Measurements from ENCODE around the gene CD109.
"Not testable (repeated sequence)": the region's sequence is repeated elsewhere in the genome, so short reads cannot be mapped to it uniquely, and the experiment has no call there.

CD109 gene

GRCh38 chr6:73679009-73679408 is 17.0 kb upstream of the CD109 start:
- Histone ChIP-seq H3K4me2 (ENCODE audit: low read length) (no peak overlapping the region), H2BK5ac (ENCODE audit: low read length) (no peak overlapping the region), H3K79me1 (ENCODE audit: low read length) (no peaks in the 10 kb centered on the region), H3K56ac (ENCODE audit: low read length) (no peak overlapping the region), H2AK5ac (ENCODE audit: low read length) (no peak overlapping the region), H3K4me3 (ENCODE audit: low read length) (no peak overlapping the region), H4K5ac (ENCODE audit: low read length) (no peak overlapping the region), H4K8ac (ENCODE audit: low read depth, low read length) (no peak overlapping the region), H3K4ac (ENCODE audit: low read depth, low read length) (no peak overlapping the region), H3K18ac (ENCODE audit: low read length) (no peak overlapping the region), H3K9ac (ENCODE audit: low read length) (no peak overlapping the region), H3K79me2 (ENCODE audit: control insufficient read depth, insufficient read depth, low read length) (no peaks in the 10 kb centered on the region), H2BK120ac (ENCODE audit: low read depth, low read length) (no peak overlapping the region), H3K4me1 (ENCODE audit: control insufficient read depth, low read depth, low read length) (no peaks in the 10 kb centered on the region), H3K23ac (ENCODE audit: low read length) (no peak overlapping the region), H3K36me3 (ENCODE audit: control insufficient read depth, insufficient read depth, low read length) (no peaks in the 10 kb centered on the region), H2BK15ac (replicated peaks; ENCODE audit: low read depth) (no peak overlapping the region), H3K27me3 (ENCODE audit: insufficient read depth, low read length, poor library complexity) (no peaks in the 10 kb centered on the region), H3K27ac (ENCODE audit: low read depth, low read length) (no peak overlapping the region)
- no peak for DNase-seq
- WGBS (ENCODE audit: extremely low coverage, insufficient coverage, low lambda C conversion rate), result no CpG with 5 or more reads among the region's 3 CpGs

DNA sequence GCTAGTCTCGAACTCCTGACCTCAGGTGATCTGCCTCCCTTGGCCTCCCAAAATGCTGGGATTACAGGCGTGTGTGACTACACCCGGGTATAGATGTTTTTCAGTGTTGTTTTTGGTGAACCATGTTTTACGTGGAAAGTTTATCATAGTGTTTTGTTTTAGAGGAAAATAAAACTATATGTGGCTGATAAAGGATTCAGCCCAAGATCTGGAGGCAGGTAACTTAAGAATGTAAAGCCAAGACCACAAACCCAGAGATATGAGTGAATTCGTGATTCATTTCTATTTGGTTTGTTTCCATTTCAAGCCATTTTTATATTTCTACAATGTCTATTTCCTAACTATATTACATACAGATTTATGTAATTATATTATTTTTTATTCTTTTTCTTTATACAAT is 16.2 kb upstream of the CD109 start:
- H3K27ac ChIP-seq (ENCODE audit: low read depth, low read length); H3K4me3 ChIP-seq (ENCODE audit: low read length); H3K27me3 ChIP-seq (ENCODE audit: insufficient read depth, low read length, poor library complexity); H3K56ac ChIP-seq (ENCODE audit: low read length); H2BK15ac ChIP-seq (replicated peaks; ENCODE audit: low read depth); DNase-seq; H4K8ac ChIP-seq (ENCODE audit: low read depth, low read length); H3K79me1 ChIP-seq (ENCODE audit: low read length); H2BK5ac ChIP-seq (ENCODE audit: low read length); H3K18ac ChIP-seq (ENCODE audit: low read length); H2BK120ac ChIP-seq (ENCODE audit: low read depth, low read length); H3K79me2 ChIP-seq (ENCODE audit: control insufficient read depth, insufficient read depth, low read length); H4K5ac ChIP-seq (ENCODE audit: low read length); H3K4me2 ChIP-seq (ENCODE audit: low read length); H2AK5ac ChIP-seq (ENCODE audit: low read length); H3K9ac ChIP-seq (ENCODE audit: low read length); H3K4me1 ChIP-seq (ENCODE audit: control insufficient read depth, low read depth, low read length); H3K36me3 ChIP-seq (ENCODE audit: control insufficient read depth, insufficient read depth, low read length); H3K23ac ChIP-seq (ENCODE audit: low read length); H3K4ac ChIP-seq (ENCODE audit: low read depth, low read length): not testable (repeated sequence)
- no CpG with 5 or more reads among the region's 5 CpGs for WGBS (ENCODE audit: extremely low coverage, insufficient coverage, low lambda C conversion rate)

- H3K4me3 ChIP-seq (ENCODE audit: low read length), result no peak overlapping the region
- H3K4ac ChIP-seq (ENCODE audit: low read depth, low read length), result no peak overlapping the region
- H3K27me3 ChIP-seq (ENCODE audit: insufficient read depth, low read length, poor library complexity), result no peaks in the 10 kb centered on the region
- DNase-seq, result no peak
- no peaks in the 10 kb centered on the region for H3K79me1 ChIP-seq (ENCODE audit: low read length)
- no CpG with 5 or more reads among the region's 5 CpGs for WGBS (ENCODE audit: extremely low coverage, insufficient coverage, low lambda C conversion rate)
- H2AK5ac ChIP-seq (ENCODE audit: low read length), result no peak overlapping the region
- no peak overlapping the region for H2BK15ac ChIP-seq (replicated peaks; ENCODE audit: low read depth)
- H4K8ac ChIP-seq (ENCODE audit: low read depth, low read length), result no peak overlapping the region
- H3K27ac ChIP-seq (ENCODE audit: low read depth, low read length), result no peak overlapping the region
- H3K4me2 ChIP-seq (ENCODE audit: low read length), result no peak overlapping the region
- H3K56ac ChIP-seq (ENCODE audit: low read length), result no peak overlapping the region
- no peaks in the 10 kb centered on the region for H3K36me3 ChIP-seq (ENCODE audit: control insufficient read depth, insufficient read depth, low read length)
- no peaks in the 10 kb centered on the region for H3K79me2 ChIP-seq (ENCODE audit: control insufficient read depth, insufficient read depth, low read length)
- H3K4me1 ChIP-seq (ENCODE audit: control insufficient read depth, low read depth, low read length), result no peaks in the 10 kb centered on the region
- no peak overlapping the region for H3K18ac ChIP-seq (ENCODE audit: low read length)
- no peak overlapping the region for H3K23ac ChIP-seq (ENCODE audit: low read length)
- no peak overlapping the region for H2BK120ac ChIP-seq (ENCODE audit: low read depth, low read length)
- H3K9ac ChIP-seq (ENCODE audit: low read length), result no peak overlapping the region
- H4K5ac ChIP-seq (ENCODE audit: low read length), result no peak overlapping the region
- H2BK5ac ChIP-seq (ENCODE audit: low read length), result no peak overlapping the region
Observed at GRCh38 chr6:73680289-73680918, 15.6 kb upstream of the CD109 start.

DNA sequence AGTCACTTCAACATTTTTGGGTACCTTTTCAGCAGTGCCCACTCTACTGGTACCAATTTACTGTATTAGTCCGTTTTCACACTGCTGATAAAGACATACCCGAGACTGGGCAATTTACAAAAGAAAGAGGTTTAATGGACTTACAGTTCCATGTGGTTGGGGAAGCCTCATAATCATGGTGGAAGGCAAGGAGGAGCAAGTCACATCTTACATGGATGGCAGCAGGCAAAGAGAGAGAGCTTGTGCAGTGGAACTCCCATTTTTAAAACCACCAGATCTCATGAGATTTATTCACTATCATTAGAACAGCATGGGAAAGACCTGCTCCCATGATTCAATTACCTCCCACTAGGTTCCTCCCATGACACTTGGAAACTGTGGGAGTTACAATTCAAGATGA is 12.4 kb upstream of the CD109 start:
- H3K23ac ChIP-seq (ENCODE audit: low read length); H4K8ac ChIP-seq (ENCODE audit: low read depth, low read length); H3K27ac ChIP-seq (ENCODE audit: low read depth, low read length); H2BK120ac ChIP-seq (ENCODE audit: low read depth, low read length); H3K79me1 ChIP-seq (ENCODE audit: low read length); H3K4ac ChIP-seq (ENCODE audit: low read depth, low read length); H3K4me2 ChIP-seq (ENCODE audit: low read length); H3K79me2 ChIP-seq (ENCODE audit: control insufficient read depth, insufficient read depth, low read length); H2BK15ac ChIP-seq (replicated peaks; ENCODE audit: low read depth); H3K36me3 ChIP-seq (ENCODE audit: control insufficient read depth, insufficient read depth, low read length); H4K5ac ChIP-seq (ENCODE audit: low read length); H3K27me3 ChIP-seq (ENCODE audit: insufficient read depth, low read length, poor library complexity); H3K4me3 ChIP-seq (ENCODE audit: low read length); H3K4me1 ChIP-seq (ENCODE audit: control insufficient read depth, low read depth, low read length); H3K18ac ChIP-seq (ENCODE audit: low read length); H2AK5ac ChIP-seq (ENCODE audit: low read length); DNase-seq; H2BK5ac ChIP-seq (ENCODE audit: low read length); H3K9ac ChIP-seq (ENCODE audit: low read length); H3K56ac ChIP-seq (ENCODE audit: low read length): not testable (repeated sequence)
- no CpG with 5 or more reads among the region's 2 CpGs for WGBS (ENCODE audit: extremely low coverage, insufficient coverage, low lambda C conversion rate)

DNA sequence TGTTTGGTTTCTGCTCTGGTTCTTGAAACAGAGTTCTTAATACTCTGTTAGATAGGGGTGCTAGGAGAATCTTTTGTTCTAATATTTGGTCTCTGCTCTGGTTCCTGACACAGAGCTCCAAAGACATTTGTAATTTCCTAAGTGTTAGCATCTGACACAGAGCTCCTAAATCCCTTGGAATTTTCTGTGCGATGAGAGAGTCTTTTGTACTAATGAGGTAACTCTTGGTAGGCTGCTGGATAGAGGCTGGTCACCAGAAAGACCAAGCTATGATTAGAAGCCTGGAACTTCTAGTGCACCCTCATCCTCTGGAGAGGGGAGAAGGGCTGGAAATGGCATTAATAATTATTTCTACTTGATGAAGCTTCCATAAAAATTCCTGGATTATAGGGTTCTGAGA is 7.7 kb upstream of the CD109 start:
- Histone ChIP-seq H2BK15ac (replicated peaks; ENCODE audit: low read depth) (no peak overlapping the region), H3K27me3 (ENCODE audit: insufficient read depth, low read length, poor library complexity) (peaks cover 3% of the 10 kb centered on the region), H3K79me2 (ENCODE audit: control insufficient read depth, insufficient read depth, low read length) (no peaks in the 10 kb centered on the region), H3K56ac (ENCODE audit: low read length) (no peak overlapping the region), H2BK5ac (ENCODE audit: low read length) (no peak overlapping the region), H3K4ac (ENCODE audit: low read depth, low read length) (no peak overlapping the region), H3K27ac (ENCODE audit: low read depth, low read length) (no peak overlapping the region), H3K4me1 (ENCODE audit: control insufficient read depth, low read depth, low read length) (no peaks in the 10 kb centered on the region), H2AK5ac (ENCODE audit: low read length) (no peak overlapping the region), H3K9ac (ENCODE audit: low read length) (no peak overlapping the region), H4K8ac (ENCODE audit: low read depth, low read length) (no peak overlapping the region), H3K4me3 (ENCODE audit: low read length) (no peak overlapping the region), H3K79me1 (ENCODE audit: low read length) (no peaks in the 10 kb centered on the region), H3K23ac (ENCODE audit: low read length) (no peak overlapping the region), H3K18ac (ENCODE audit: low read length) (no peak overlapping the region), H4K5ac (ENCODE audit: low read length) (no peak overlapping the region), H2BK120ac (ENCODE audit: low read depth, low read length) (no peak overlapping the region), H3K4me2 (ENCODE audit: low read length) (no peak overlapping the region), H3K36me3 (ENCODE audit: control insufficient read depth, insufficient read depth, low read length) (no peaks in the 10 kb centered on the region)
- no CpG with 5 or more reads among the region's 1 CpG for WGBS (ENCODE audit: extremely low coverage, insufficient coverage, low lambda C conversion rate)
- DNase-seq, result no peak

DNA sequence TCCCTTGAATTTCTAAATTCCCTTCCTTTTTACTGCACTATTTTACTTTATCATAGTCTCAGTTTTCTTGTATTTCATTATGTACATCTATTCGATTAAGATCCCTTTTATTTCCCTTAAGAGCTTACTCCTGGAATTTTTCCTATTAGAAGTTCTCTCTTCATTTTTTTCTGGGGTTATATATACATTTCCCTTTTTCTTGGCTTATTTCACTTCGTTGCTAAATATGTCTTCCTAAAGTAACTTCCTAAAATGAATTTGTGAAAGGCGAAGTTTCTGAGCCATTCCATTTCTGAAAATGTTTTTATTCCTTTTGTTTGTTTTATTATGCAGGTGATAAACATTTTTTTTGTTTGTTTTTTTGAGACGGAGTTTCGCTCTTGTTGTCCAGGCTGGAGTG is 5.9 kb upstream of the CD109 start:
- Histone ChIP-seq H4K5ac (ENCODE audit: low read length) (no peak overlapping the region), H2BK120ac (ENCODE audit: low read depth, low read length) (no peak overlapping the region), H3K36me3 (ENCODE audit: control insufficient read depth, insufficient read depth, low read length) (no peaks in the 10 kb centered on the region), H3K4me3 (ENCODE audit: low read length) (no peak overlapping the region), H2BK5ac (ENCODE audit: low read length) (no peak overlapping the region), H3K27ac (ENCODE audit: low read depth, low read length) (no peak overlapping the region), H3K4ac (ENCODE audit: low read depth, low read length) (no peak overlapping the region), H3K9ac (ENCODE audit: low read length) (no peak overlapping the region), H3K27me3 (ENCODE audit: insufficient read depth, low read length, poor library complexity) (peaks cover 3% of the 10 kb centered on the region), H3K56ac (ENCODE audit: low read length) (no peak overlapping the region), H4K8ac (ENCODE audit: low read depth, low read length) (no peak overlapping the region), H3K4me1 (ENCODE audit: control insufficient read depth, low read depth, low read length) (no peaks in the 10 kb centered on the region), H3K18ac (ENCODE audit: low read length) (no peak overlapping the region), H3K4me2 (ENCODE audit: low read length) (no peak overlapping the region), H3K79me2 (ENCODE audit: control insufficient read depth, insufficient read depth, low read length) (no peaks in the 10 kb centered on the region), H3K79me1 (ENCODE audit: low read length) (no peaks in the 10 kb centered on the region), H2AK5ac (ENCODE audit: low read length) (no peak overlapping the region), H3K23ac (ENCODE audit: low read length) (no peak overlapping the region), H2BK15ac (replicated peaks; ENCODE audit: low read depth) (no peak overlapping the region)
- DNase-seq, result no peak
- WGBS (ENCODE audit: extremely low coverage, insufficient coverage, low lambda C conversion rate), result no CpG with 5 or more reads among the region's 5 CpGs

Data from mesendoderm (in vitro differentiated cells).